B cell (primary cell): Measurements from ENCODE around the gene LAMA4. TPM values are rescaled to one million over a fixed set of nuclear protein-coding genes. Genes with fewer than 3 reads are reported as not detected.

Experiments
- ATAC-seq: fragments of 200-7000 bp; cut with Tn5 transposase; one replicate; pipeline ENCODE4 v1.10.0; 2021; ENCODE audit warnings: low read depth, mild to moderate bottlenecking, moderate number of reproducible peaks, moderate library complexity
- CTCF ChIA-PET: fragments of 350-600 bp; sonication (Branson Sonifier 250); formaldehyde crosslinking; loops from one replicate; lab custom pipeline; 2021; ENCODE audit warnings: antibody characterized with exemption, inconsistent platforms; lab: Charles Lee
- POLR2A ChIA-PET: fragments of 350-600 bp; sonication (Branson Sonifier 250); formaldehyde crosslinking; loops from one replicate; lab custom pipeline; 2021; ENCODE audit warnings: antibody characterized with exemption; lab: Charles Lee
- DNase-seq: peaks from one replicate; pipeline ENCODE4 v3.0.0; 2013
- H2AFZ ChIP-seq: 2 replicates; pipeline ENCODE4 v1.6.1; 2012; ENCODE audit warnings: mild to moderate bottlenecking, low read depth, low read length; ENCODE audit not compliant: insufficient read depth, poor library complexity, severe bottlenecking
- H3K27ac ChIP-seq, 2 donors: 1 replicate in 1 of 2; 2 replicates in 1 of 2; pipeline ENCODE4 v1.5.1; 2012 to 2013; ENCODE audit warnings: low read length in 2 of 2, mild to moderate bottlenecking in 2 of 2, moderate library complexity in 1 of 2
- H3K27me3 ChIP-seq, 4 experiments: fragments of 200-600 bp in 1 of 4; sonication (generic) in 1 of 4; replicated peaks in 1 of 4; 1 replicate in 2 of 4; 2 replicates in 2 of 4; pipeline versions ENCODE4 v1.6.1 to v1.7.0; 2013 to 2016; ENCODE audit warnings: low read length in 3 of 4, mild to moderate bottlenecking in 2 of 4, mixed read lengths in 1 of 4, moderate library complexity in 1 of 4; ENCODE audit not compliant: insufficient read depth in 4 of 4, control insufficient read depth in 3 of 4; ENCODE audit errors: control extremely low read depth in 1 of 4
- H3K36me3 ChIP-seq, 2 experiments: replicated peaks in 1 of 2; 1 replicate in 1 of 2; 2 replicates in 1 of 2; pipeline versions ENCODE4 v1.6.1 to v1.7.1; 2013; ENCODE audit warnings: low read length in 1 of 2; ENCODE audit not compliant: insufficient read depth in 2 of 2, control insufficient read depth in 1 of 2; ENCODE audit errors: control extremely low read depth in 1 of 2, extremely low read depth in 1 of 2
- H3K4me1 ChIP-seq, 2 donors: fragments of 200-600 bp in 1 of 2; sonication (generic) in 1 of 2; 1 replicate in 1 of 2; 2 replicates in 1 of 2; pipeline versions ENCODE4 v1.5.1 to v1.6.1; 2013 to 2017; ENCODE audit warnings: low read length in 2 of 2; ENCODE audit not compliant: control insufficient read depth in 2 of 2, insufficient read depth in 2 of 2
- H3K4me2 ChIP-seq: replicated peaks from 2 replicates; pipeline ENCODE3; 2012; ENCODE audit warnings: mild to moderate bottlenecking, low read depth, low read length; ENCODE audit not compliant: poor library complexity, severe bottlenecking
- H3K4me3 ChIP-seq, 5 experiments: fragments of 200-600 bp in 1 of 5; sonication (generic) in 1 of 5; 1 replicate in 3 of 5; 2 replicates in 2 of 5; pipeline versions ENCODE4 v1.5.1 to v1.7.0; 2011 to 2016; ENCODE audit warnings: low read length in 4 of 5, mild to moderate bottlenecking in 4 of 5, low read depth in 2 of 5, control low read depth in 1 of 5, moderate library complexity in 1 of 5; ENCODE audit not compliant: insufficient read depth in 1 of 5; ENCODE audit errors: control extremely low read depth in 1 of 5, extremely low read depth in 1 of 5
- H3K79me2 ChIP-seq: fragments of 200-600 bp; sonication (generic); one replicate; pipeline ENCODE4 v1.6.0; 2016; ENCODE audit warnings: low read length; ENCODE audit not compliant: control insufficient read depth, insufficient read depth
- H3K9ac ChIP-seq: fragments of 200-600 bp; sonication (generic); 2 replicates; pipeline ENCODE4 v1.6.1; 2017; ENCODE audit warnings: mild to moderate bottlenecking, low read length, moderate library complexity
- H3K9me3 ChIP-seq, 3 donors: one replicate each; pipeline versions ENCODE4 v1.6.1 to v1.7.1; 2013; ENCODE audit warnings: low read length in 2 of 3; ENCODE audit not compliant: control insufficient read depth in 2 of 3, insufficient read depth in 1 of 3; ENCODE audit errors: control extremely low read depth in 1 of 3
- H4K20me1 ChIP-seq: 2 replicates; pipeline ENCODE4 v1.6.0; 2012; ENCODE audit warnings: mild to moderate bottlenecking, low read length; ENCODE audit not compliant: insufficient read depth, control insufficient read depth, poor library complexity, severe bottlenecking
- H3K27ac Mint-ChIP-seq: one replicate; pipeline ENCODE4 v1.8.0; 2021; ENCODE audit warnings: mixed read lengths
- H3K27me3 Mint-ChIP-seq: one replicate; pipeline ENCODE4 v1.8.0; 2021; ENCODE audit warnings: mixed read lengths
- H3K4me1 Mint-ChIP-seq: one replicate; pipeline ENCODE4 v1.8.0; 2021; ENCODE audit warnings: mixed read lengths
- H3K4me3 Mint-ChIP-seq: one replicate; pipeline ENCODE4 v1.8.0; 2021; ENCODE audit warnings: mixed read lengths
- H3K9me3 Mint-ChIP-seq: one replicate; pipeline ENCODE4 v1.8.0; 2022; ENCODE audit warnings: mixed read lengths; ENCODE audit not compliant: insufficient read depth
- CTCF ChIP-seq: fragments of 200-600 bp; IDR thresholded peaks from one replicate; pipeline ENCODE4 v1.8.0; 2022; ENCODE audit warnings: antibody characterized with exemption, mild to moderate bottlenecking
- EZH2 ChIP-seq: IDR thresholded peaks from 2 replicates; pipeline ENCODE4 v1.6.1; 2012; ENCODE audit warnings: borderline replicate concordance, low read depth, mild to moderate bottlenecking, moderate library complexity, low read length; ENCODE audit not compliant: insufficient read depth, poor library complexity, severe bottlenecking
- WGBS: methylation state at CpG from one replicate; pipeline ENCODE4 v1.1.5; 2013; ENCODE audit warnings: missing lambda C conversion rate; ENCODE audit not compliant: insufficient coverage; 5-methylcytosine and 5-hydroxymethylcytosine counted together
- intact Hi-C: fragments of 100-400 bp; cut with micrococcal nuclease; formaldehyde crosslinking; loops from one replicate; pipeline ENCODE4 v1.10.0; 2022
- polyA plus RNA-seq: library from polyadenylated mRNA; depleted of rRNA; stranded (reverse); fragments of >200 nt; gene quantifications from 2 replicates; pipeline ENCODE4 v1.2.3, GENCODE V29; 2012
- total RNA-seq, 2 donors: library from RNA; stranded (reverse); fragments of 120-200 nt in 1 of 2; gene quantifications; 1 replicate in 1 of 2; 2 replicates in 1 of 2; pipeline versions ENCODE4 v1.2.3 to v1.2.4, GENCODE V29; 2013 to 2022

Gene LAMA4
- total and polyA plus RNA-seq, 2 donors (not counting 1 experiment from before 2014, with no cell fraction given), result not detected

GRCh38 chr6:112243861-112244827 is 10.2 kb downstream of the LAMA4 start:
- ATAC-seq (no peak), DNase-seq (no peak)
- ChIA-PET POLR2A (no interaction called here), CTCF (no interaction called here)
- Histone ChIP-seq H3K4me1 (no peaks in the 10 kb centered on the region), H3K79me2 (no peaks in the 10 kb centered on the region), H3K9me3 (no peaks in the 10 kb centered on the region), H4K20me1 (no peaks in the 10 kb centered on the region), H3K27me3 (no peaks in the 10 kb centered on the region), H3K36me3 (no peaks in the 10 kb centered on the region), H3K9ac (no peak overlapping the region), H2AFZ (no peak overlapping the region), H3K27ac (no peak overlapping the region), H3K4me3 (no peak overlapping the region), H3K4me2 (no peak overlapping the region)
- Mint-ChIP-seq H3K27me3 (peaks cover 24% of the 10 kb centered on the region), H3K4me1 (no peaks in the 10 kb centered on the region), H3K9me3 (no peaks in the 10 kb centered on the region), H3K4me3 (no peak overlapping the region), H3K27ac (no peak overlapping the region)
- TF ChIP-seq CTCF (no peak), EZH2 (no peak)
- 93% methylated on average over 6 of the region's 11 CpGs for WGBS
- intact Hi-C loops, result no loop called here

- H4K20me1 ChIP-seq, result no peaks in the 10 kb centered on the region
- no peak overlapping the region for H3K4me3 Mint-ChIP-seq
- H3K4me2 ChIP-seq, result no peak overlapping the region
- H3K9me3 Mint-ChIP-seq, result no peaks in the 10 kb centered on the region
- no peak overlapping the region for H3K27ac Mint-ChIP-seq
- no peaks in the 10 kb centered on the region for H3K36me3 ChIP-seq
- no peak overlapping the region for H3K4me3 ChIP-seq
- H3K9ac ChIP-seq, result no peak overlapping the region
- ChIA-PET CTCF (no interaction called here), POLR2A (no interaction called here)
- H2AFZ ChIP-seq, result no peak overlapping the region
- no peak for DNase-seq
- peaks cover 22% of the 10 kb centered on the region for H3K27me3 Mint-ChIP-seq
- ATAC-seq, result no peak
- no peaks in the 10 kb centered on the region for H3K9me3 ChIP-seq
- no peaks in the 10 kb centered on the region for H3K79me2 ChIP-seq
- no peaks in the 10 kb centered on the region for H3K4me1 ChIP-seq
- H3K4me1 Mint-ChIP-seq, result no peaks in the 10 kb centered on the region
- intact Hi-C loops, result no loop called here
- H3K27ac ChIP-seq, result no peak overlapping the region
- no peaks in the 10 kb centered on the region for H3K27me3 ChIP-seq
- TF ChIP-seq CTCF, result no peak
- TF ChIP-seq EZH2, result no peak
Measured at GRCh38 chr6:112241820-112242429, 12.4 kb downstream of the LAMA4 start.
